Stomach smooth muscle (tissue), 2 donors: ENCODE results near the gene STK17A.
"Not testable (repeated sequence)": the region's sequence is repeated elsewhere in the genome, so short reads cannot be mapped to it uniquely, and the experiment has no call there.

ENCODE experiments used
- H3K27ac ChIP-seq: one replicate; pipeline ENCODE4 v1.7.0; 2013; ENCODE audit warnings: mild to moderate bottlenecking, low read length, inconsistent platforms
- H3K27me3 ChIP-seq, 2 donors: one replicate each; pipeline ENCODE4 v1.7.0; 2013; ENCODE audit warnings: low read length in 2 of 2; ENCODE audit not compliant: insufficient read depth in 2 of 2, control insufficient read depth in 1 of 2
- H3K36me3 ChIP-seq, 2 donors: one replicate each; pipeline ENCODE4 v1.7.0; 2013; ENCODE audit warnings: low read length in 2 of 2; ENCODE audit not compliant: control insufficient read depth in 2 of 2, insufficient read depth in 2 of 2
- H3K4me1 ChIP-seq: one replicate; pipeline ENCODE4 v1.7.0; 2013; ENCODE audit warnings: low read length; ENCODE audit not compliant: control insufficient read depth, insufficient read depth
- H3K4me3 ChIP-seq, 2 donors: one replicate each; pipeline ENCODE4 v1.7.0; 2013; ENCODE audit warnings: low read length in 2 of 2
- H3K9ac ChIP-seq, 2 donors: one replicate each; pipeline ENCODE4 v1.7.0; 2013; ENCODE audit warnings: low read length in 2 of 2, mild to moderate bottlenecking in 1 of 2
- H3K9me3 ChIP-seq, 2 donors: one replicate each; pipeline ENCODE4 v1.7.0; 2013; ENCODE audit warnings: low read length in 2 of 2; ENCODE audit not compliant: control insufficient read depth in 2 of 2
- donor health status: healthy.
- donor health status: Pancreatic carcinoma.

Gene STK17A

DNA sequence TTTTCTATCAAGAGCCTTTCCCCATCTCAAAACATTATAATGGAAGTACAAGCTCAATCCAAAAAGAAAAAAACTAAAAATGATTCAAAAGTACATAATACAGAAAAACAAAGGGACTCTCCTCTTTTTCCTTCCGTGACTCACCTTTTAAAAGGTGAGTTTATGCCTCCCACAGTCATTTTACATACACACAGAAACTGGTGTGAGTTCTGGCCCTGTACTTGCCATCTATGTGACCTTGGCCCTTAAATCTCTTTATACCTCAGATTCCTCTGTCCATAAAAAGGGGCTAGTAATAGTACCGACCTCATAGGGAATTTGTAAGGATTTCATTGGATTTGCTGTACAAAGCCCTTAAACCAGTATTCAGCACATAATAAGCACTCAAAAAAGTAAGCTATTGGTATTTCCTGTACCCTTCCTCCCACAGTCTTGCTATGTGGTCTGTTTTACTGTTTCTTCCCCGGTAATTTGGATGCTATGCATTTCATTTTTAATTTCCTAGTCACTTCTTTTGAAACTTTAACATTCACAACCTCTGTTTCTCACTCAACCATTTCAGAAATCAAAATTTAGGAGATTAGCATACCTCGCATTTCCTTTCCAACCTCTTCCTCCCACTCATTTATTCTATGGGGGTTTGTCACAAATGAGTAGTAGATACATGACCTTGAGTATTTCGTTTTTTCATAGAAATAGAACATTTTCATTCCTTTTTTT is 39.0 kb downstream of the STK17A start:
- H3K27me3 ChIP-seq: no peaks in the 10 kb centered on the region
- H3K4me3 ChIP-seq: no peak overlapping the region
- no peaks in the 10 kb centered on the region for H3K9me3 ChIP-seq
- no peak overlapping the region for H3K9ac ChIP-seq
- no peak overlapping the region for H3K27ac ChIP-seq
- H3K36me3 ChIP-seq: peaks cover 0 to 3% of the 10 kb centered on the region in 2 donors
- H3K4me1 ChIP-seq: no peaks in the 10 kb centered on the region

DNA sequence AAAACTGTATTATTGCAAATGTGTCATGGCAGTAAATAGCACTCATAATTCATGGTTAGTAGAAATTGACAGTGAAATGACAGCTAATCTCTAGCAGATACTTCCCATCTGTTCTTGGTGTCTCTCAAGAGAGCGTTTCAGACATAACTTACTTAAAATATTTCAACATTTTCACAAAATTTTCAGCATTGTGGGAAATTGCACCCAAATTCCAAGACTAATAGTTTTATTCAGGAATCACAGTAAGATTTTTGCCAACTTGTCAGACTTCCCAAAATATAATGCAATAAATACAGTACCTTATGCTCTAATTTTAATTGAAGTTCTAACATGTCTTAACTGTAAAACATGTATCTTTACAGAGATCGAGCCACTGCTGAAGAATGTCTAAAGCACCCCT is 41.2 kb downstream of the STK17A start:
- H3K4me1 ChIP-seq: no peaks in the 10 kb centered on the region
- H3K27ac ChIP-seq: no peak overlapping the region
- peaks cover 3% of the 10 kb centered on the region in 2 donors for H3K36me3 ChIP-seq
- no peak overlapping the region for H3K4me3 ChIP-seq
- no peaks in the 10 kb centered on the region for H3K27me3 ChIP-seq
- H3K9ac ChIP-seq: no peak overlapping the region
- H3K9me3 ChIP-seq: no peaks in the 10 kb centered on the region

- Histone ChIP-seq H3K4me1 (no peaks in the 10 kb centered on the region), H3K4me3 (no peak overlapping the region), H3K9ac (no peak overlapping the region), H3K27ac (no peak overlapping the region), H3K36me3 (peaks cover 3 to 5% of the 10 kb centered on the region in 2 donors), H3K27me3 (no peaks in the 10 kb centered on the region), H3K9me3 (no peaks in the 10 kb centered on the region)
These were observed 42.5 kb downstream of the STK17A start for GRCh38 chr7:43625453-43625852.

GRCh38 chr7:43625980-43626379 is 43.1 kb downstream of the STK17A start:
- Histone ChIP-seq H3K4me1 (no peaks in the 10 kb centered on the region), H3K4me3 (no peak overlapping the region), H3K9ac (no peak overlapping the region), H3K27me3 (no peaks in the 10 kb centered on the region), H3K27ac (no peak overlapping the region), H3K9me3 (no peaks in the 10 kb centered on the region), H3K36me3 (peaks cover 3 to 9% of the 10 kb centered on the region in 2 donors)

- Histone ChIP-seq H3K4me3 (no peak overlapping the region), H3K27me3 (no peaks in the 10 kb centered on the region), H3K9me3 (no peaks in the 10 kb centered on the region), H3K4me1 (no peaks in the 10 kb centered on the region), H3K36me3 (peaks cover 4 to 9% of the 10 kb centered on the region in 2 donors), H3K9ac (no peak overlapping the region), H3K27ac (no peak overlapping the region)
These were observed 43.8 kb downstream of the STK17A start for GRCh38 chr7:43626695-43627094.

- H3K4me3 ChIP-seq, H3K4me1 ChIP-seq, H3K9ac ChIP-seq, H3K27ac ChIP-seq, H3K9me3 ChIP-seq, H3K27me3 ChIP-seq: not testable (repeated sequence)
- H3K36me3 ChIP-seq: peaks cover 12% of the 10 kb centered on the region in 2 donors
These were observed 44.9 kb downstream of the STK17A start for GRCh38 chr7:43627798-43628197.

DNA sequence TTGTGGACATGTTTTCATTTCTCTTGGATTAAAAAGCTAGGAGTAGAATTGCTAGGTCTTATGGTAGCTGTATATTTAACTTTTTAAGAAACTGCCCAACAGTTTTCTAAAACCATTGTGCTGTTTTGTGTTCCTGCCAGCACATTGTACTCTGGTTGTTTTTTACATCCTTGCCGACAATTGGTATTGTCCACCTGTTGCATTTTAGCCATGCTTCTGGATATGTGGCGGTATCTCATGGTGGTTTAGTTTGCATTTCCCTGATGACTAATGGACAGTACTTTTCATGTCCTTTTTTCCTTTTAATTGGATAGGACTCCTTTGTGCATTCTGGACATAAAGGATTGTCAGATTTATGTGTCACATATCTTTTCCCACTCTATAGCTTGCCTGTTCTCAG is 45.5 kb downstream of the STK17A start:
- H3K9ac ChIP-seq: no peak overlapping the region
- no peaks in the 10 kb centered on the region for H3K27me3 ChIP-seq
- H3K36me3 ChIP-seq: peaks cover 12 to 15% of the 10 kb centered on the region in 2 donors

GRCh38 chr7:43629857-43630256 is 46.9 kb downstream of the STK17A start:
- no peak overlapping the region for H3K4me3 ChIP-seq
- H3K27me3 ChIP-seq: no peaks in the 10 kb centered on the region
- peaks cover 12% of the 10 kb centered on the region in 2 donors for H3K36me3 ChIP-seq
- no peak overlapping the region for H3K9ac ChIP-seq
- H3K9me3 ChIP-seq: no peaks in the 10 kb centered on the region
- H3K4me1 ChIP-seq: no peaks in the 10 kb centered on the region
- no peak overlapping the region for H3K27ac ChIP-seq

More for the DNA sequence above, 45.5 kb downstream of the STK17A start:
- Histone ChIP-seq H3K9me3 (no peaks in the 10 kb centered on the region), H3K4me1 (no peaks in the 10 kb centered on the region), H3K4me3 (no peak overlapping the region), H3K27ac (no peak overlapping the region)

DNA sequence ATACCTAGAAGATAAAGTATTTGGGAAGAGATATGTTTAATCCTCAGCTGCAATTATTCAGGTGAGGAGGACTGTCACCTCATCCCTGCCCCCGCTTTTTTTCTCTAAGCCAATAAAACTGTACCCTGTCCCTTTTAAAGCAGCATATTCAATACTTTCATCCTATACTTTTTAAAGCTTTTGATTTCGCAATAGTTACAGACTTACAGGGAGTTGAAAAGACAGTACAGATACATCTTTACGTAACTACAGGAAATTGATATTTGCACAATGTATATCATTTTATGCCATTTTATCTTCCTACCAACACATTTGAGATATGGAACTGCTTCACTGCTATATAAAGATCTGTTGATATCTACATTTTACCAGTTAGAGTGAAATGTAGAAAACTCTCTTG is 47.6 kb downstream of the STK17A start:
- Histone ChIP-seq H3K4me3 (no peak overlapping the region), H3K36me3 (peaks cover 12% of the 10 kb centered on the region in 2 donors), H3K4me1 (no peaks in the 10 kb centered on the region), H3K9me3 (no peaks in the 10 kb centered on the region), H3K27ac (no peak overlapping the region), H3K9ac (no peak overlapping the region), H3K27me3 (no peaks in the 10 kb centered on the region)

- Histone ChIP-seq H3K27ac (no peak overlapping the region), H3K36me3 (peaks cover 13 to 14% of the 10 kb centered on the region in 2 donors)
These were observed 48.7 kb downstream of the STK17A start for GRCh38 chr7:43631559-43631958.

DNA sequence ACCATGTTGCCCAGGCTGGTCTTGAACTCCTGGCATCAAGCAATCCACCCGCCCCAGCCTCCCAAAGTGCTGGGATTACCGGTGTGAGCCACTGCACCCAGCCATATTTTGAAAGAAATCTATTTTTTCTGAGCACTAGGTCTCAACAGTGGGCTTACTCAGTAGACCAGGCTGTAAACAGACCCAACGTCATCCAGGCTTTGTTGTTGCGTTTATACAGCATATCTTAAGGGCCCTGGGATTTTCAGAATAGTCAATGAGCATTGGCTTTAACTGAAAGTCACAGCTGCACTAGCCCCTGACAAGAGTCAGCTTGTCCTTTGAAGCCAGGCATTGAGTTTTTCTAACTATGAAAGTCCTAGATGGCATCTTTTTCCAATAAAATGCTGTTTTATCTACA is 49.8 kb downstream of the STK17A start:
- no peaks in the 10 kb centered on the region for H3K4me1 ChIP-seq

More at GRCh38 chr7:43631559-43631958, 48.7 kb downstream of the STK17A start:
- H3K27me3 ChIP-seq: no peaks in the 10 kb centered on the region
- H3K9ac ChIP-seq: no peak overlapping the region
- H3K4me1 ChIP-seq: no peaks in the 10 kb centered on the region
- no peaks in the 10 kb centered on the region for H3K9me3 ChIP-seq
- H3K4me3 ChIP-seq: no peak overlapping the region

More for the DNA sequence above, 49.8 kb downstream of the STK17A start:
- H3K9ac ChIP-seq: no peak overlapping the region
- no peaks in the 10 kb centered on the region for H3K9me3 ChIP-seq
- H3K4me3 ChIP-seq: no peak overlapping the region
- no peak overlapping the region for H3K27ac ChIP-seq
- H3K27me3 ChIP-seq: no peaks in the 10 kb centered on the region
- peaks cover 17 to 22% of the 10 kb centered on the region in 2 donors for H3K36me3 ChIP-seq
